ENCODE data around the gene TMEM185B.

Gene TMEM185B

DNA sequence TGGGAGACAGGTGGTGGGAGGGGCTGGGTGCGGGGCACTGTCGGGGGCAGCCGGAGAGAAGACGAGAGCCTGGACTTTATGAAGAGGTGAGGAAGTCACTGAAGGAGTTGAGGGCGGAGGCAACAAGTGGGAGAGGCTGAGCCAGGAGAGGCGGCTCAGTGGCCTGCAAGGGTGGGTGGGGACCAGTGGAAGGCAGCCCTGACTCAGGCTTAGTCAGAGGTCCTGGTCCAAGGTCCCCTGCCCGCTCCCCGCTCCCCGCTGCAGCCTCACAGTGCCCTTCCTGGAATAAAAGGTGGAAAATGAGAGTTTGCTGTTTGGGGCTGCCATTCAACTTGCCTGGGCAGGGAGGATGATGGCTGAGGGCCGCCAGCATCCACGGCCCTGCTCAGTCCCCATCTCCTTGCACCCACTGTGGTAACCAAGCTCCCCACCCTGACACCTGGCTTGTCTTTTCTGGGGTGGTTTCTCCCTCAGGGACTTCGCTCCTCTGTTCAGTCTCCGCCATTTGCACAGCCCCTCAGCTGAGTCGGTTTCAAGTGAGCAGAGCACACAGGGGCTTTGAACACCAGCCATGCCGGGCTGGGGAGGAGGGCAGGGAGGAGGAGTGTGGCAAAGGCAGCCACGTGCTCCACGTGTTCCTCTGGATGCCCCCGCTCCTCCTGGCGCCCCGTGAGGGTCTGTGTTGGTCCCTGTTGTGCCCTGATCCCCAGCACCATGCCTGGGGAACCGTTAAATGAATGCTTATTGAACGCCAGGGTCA lies 15.7 kb upstream of the TMEM185B start:
- H3K4me2 ChIP-seq (ENCODE audit: low read length), result no peak overlapping the region

DNA sequence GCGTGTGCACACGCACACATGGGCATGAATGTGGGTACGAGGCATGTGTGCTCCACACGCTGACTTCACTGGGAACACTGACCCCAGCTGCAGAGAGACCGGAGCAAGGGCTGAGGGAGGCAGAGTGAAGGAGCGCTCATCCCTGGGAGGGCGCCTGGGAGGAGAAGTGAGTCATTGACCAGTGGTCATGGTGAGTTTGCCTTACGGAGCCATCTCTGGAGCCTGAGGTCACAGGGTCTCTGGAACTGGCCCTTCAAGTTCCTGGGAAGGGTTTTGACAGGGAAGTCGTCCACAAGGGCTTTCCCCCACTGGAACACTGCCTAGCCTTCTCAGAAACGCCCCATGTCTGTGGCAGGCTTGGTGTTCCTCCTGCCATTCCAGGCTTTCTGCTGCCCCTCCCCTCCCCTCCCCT lies 14.3 kb upstream of the TMEM185B start:
- Histone ChIP-seq H3K9me3 (ENCODE audit: control insufficient read depth, insufficient read depth, low read length) (no peaks in the 10 kb centered on the region), H3K4me3 (ENCODE audit: low read length) (no peak overlapping the region), H4K20me1 (ENCODE audit: control insufficient read depth, insufficient read depth, low read depth, low read length) (no peaks in the 10 kb centered on the region), H3F3A (ENCODE audit: control insufficient read depth, insufficient read depth) (no peaks in the 10 kb centered on the region), H3K36me3 (ENCODE audit: control insufficient read depth, low read length) (no peaks in the 10 kb centered on the region), H3K9me2 (replicated peaks; ENCODE audit: control insufficient read depth, low read length) (no peaks in the 10 kb centered on the region), H3K27ac (ENCODE audit: low read depth, low read length) (no peak overlapping the region), H3K4me1 (ENCODE audit: control insufficient read depth, low read length) (peaks cover 12% of the 10 kb centered on the region), H3K79me2 (ENCODE audit: control insufficient read depth, low read length) (no peaks in the 10 kb centered on the region), H3K4me2 (ENCODE audit: low read length) (no peak overlapping the region), H3K27me3 (ENCODE audit: control insufficient read depth, low read length) (no peaks in the 10 kb centered on the region)
- no peak for TF ChIP-seq EZH2phosphoT487 (IDR thresholded peaks at IDR 0.05; ENCODE audit: borderline replicate concordance, low read length)
- TF ChIP-seq, protein P1, sequence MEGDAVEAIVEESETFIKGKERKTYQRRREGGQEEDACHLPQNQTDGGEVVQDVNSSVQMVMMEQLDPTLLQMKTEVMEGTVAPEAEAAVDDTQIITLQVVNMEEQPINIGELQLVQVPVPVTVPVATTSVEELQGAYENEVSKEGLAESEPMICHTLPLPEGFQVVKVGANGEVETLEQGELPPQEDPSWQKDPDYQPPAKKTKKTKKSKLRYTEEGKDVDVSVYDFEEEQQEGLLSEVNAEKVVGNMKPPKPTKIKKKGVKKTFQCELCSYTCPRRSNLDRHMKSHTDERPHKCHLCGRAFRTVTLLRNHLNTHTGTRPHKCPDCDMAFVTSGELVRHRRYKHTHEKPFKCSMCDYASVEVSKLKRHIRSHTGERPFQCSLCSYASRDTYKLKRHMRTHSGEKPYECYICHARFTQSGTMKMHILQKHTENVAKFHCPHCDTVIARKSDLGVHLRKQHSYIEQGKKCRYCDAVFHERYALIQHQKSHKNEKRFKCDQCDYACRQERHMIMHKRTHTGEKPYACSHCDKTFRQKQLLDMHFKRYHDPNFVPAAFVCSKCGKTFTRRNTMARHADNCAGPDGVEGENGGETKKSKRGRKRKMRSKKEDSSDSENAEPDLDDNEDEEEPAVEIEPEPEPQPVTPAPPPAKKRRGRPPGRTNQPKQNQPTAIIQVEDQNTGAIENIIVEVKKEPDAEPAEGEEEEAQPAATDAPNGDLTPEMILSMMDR (IDR thresholded peaks at IDR 0.05; ENCODE audit: low read depth, low read length, poor library complexity, severe bottlenecking), result no peak

More for the DNA sequence above, 15.7 kb upstream of the TMEM185B start:
- no peaks in the 10 kb centered on the region for H3K4me1 ChIP-seq (ENCODE audit: control insufficient read depth, low read length)
- H3K9me3 ChIP-seq (ENCODE audit: control insufficient read depth, insufficient read depth, low read length), result no peaks in the 10 kb centered on the region; the same call in 1 of the 2 replicates
- no peaks in the 10 kb centered on the region for H3K27me3 ChIP-seq (ENCODE audit: control insufficient read depth, low read length)
- no peaks in the 10 kb centered on the region for H3K79me2 ChIP-seq (ENCODE audit: control insufficient read depth, low read length)
- no peaks in the 10 kb centered on the region for H3K9me2 ChIP-seq (replicated peaks; ENCODE audit: control insufficient read depth, low read length)
- H3K36me3 ChIP-seq (ENCODE audit: control insufficient read depth, low read length), result no peaks in the 10 kb centered on the region
- no peaks in the 10 kb centered on the region for H4K20me1 ChIP-seq (ENCODE audit: control insufficient read depth, insufficient read depth, low read depth, low read length)
- TF ChIP-seq, protein P1 (IDR thresholded peaks at IDR 0.05; ENCODE audit: low read depth, low read length, poor library complexity, severe bottlenecking), result no peak
- TF ChIP-seq EZH2phosphoT487 (IDR thresholded peaks at IDR 0.05; ENCODE audit: borderline replicate concordance, low read length), result no peak
- H3F3A ChIP-seq (ENCODE audit: control insufficient read depth, insufficient read depth), result no peaks in the 10 kb centered on the region
- no peak overlapping the region for H3K27ac ChIP-seq (ENCODE audit: low read depth, low read length)
- no peak overlapping the region for H3K4me3 ChIP-seq (ENCODE audit: low read length)

DNA sequence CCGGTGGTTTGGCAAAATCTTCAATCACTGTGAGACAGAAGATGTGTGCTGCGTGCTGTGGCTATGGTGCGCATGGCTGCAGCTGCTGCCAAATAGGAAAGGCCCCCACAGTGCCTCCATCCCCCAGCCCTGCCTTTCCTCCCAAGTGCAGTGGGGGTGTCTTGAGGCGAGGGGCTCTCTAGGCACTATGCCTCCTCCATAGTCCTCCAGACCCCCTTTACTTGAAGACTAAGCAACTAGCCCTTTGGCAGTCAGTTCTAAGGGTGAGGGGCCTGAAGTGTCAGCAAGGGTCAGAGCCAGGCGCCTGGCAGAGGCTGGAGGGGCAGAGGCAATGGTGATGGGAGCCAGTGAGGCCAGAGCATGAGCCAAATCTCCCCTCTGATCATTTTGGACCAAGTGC lies 13.6 kb upstream of the TMEM185B start:
- no peak overlapping the region for H3K4me3 ChIP-seq (ENCODE audit: low read length)
- H3K4me1 ChIP-seq (ENCODE audit: control insufficient read depth, low read length), result peaks cover 19% of the 10 kb centered on the region
- H3K27ac ChIP-seq (ENCODE audit: low read depth, low read length), result no peak overlapping the region
- H3K27me3 ChIP-seq (ENCODE audit: control insufficient read depth, low read length), result no peaks in the 10 kb centered on the region
- H3K9me2 ChIP-seq (replicated peaks; ENCODE audit: control insufficient read depth, low read length), result no peaks in the 10 kb centered on the region
- no peaks in the 10 kb centered on the region for H3K79me2 ChIP-seq (ENCODE audit: control insufficient read depth, low read length)
- H3K36me3 ChIP-seq (ENCODE audit: control insufficient read depth, low read length), result no peaks in the 10 kb centered on the region
- no peaks in the 10 kb centered on the region for H3K9me3 ChIP-seq (ENCODE audit: control insufficient read depth, insufficient read depth, low read length)
- TF ChIP-seq EZH2phosphoT487 (IDR thresholded peaks at IDR 0.05; ENCODE audit: borderline replicate concordance, low read length), result no peak
- H3K4me2 ChIP-seq (ENCODE audit: low read length), result no peak overlapping the region
- H4K20me1 ChIP-seq (ENCODE audit: control insufficient read depth, insufficient read depth, low read depth, low read length), result no peaks in the 10 kb centered on the region
- no peaks in the 10 kb centered on the region for H3F3A ChIP-seq (ENCODE audit: control insufficient read depth, insufficient read depth)

DNA sequence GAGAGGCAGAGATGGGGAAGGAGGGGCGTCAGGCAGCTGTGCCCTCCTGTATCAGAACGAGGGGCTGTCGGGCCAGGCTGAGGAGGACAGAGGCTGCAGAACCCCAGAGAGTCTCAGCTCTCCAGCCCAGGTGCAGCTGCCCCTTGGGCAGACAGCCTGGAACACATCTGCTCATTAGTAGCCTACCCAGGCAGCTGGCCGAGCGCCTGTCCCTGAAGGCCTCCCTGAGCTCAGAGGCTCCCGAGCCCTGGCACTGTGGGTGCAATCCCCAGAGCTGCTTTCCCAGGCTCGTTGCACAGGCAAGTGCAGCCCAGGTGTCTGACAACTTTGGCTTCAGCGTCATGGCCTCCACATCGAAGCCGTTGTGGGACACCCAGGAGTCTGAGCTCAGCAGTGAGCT lies 13.1 kb upstream of the TMEM185B start:
- H3K27me3 ChIP-seq (ENCODE audit: control insufficient read depth, low read length), result no peaks in the 10 kb centered on the region
- no peaks in the 10 kb centered on the region for H3K79me2 ChIP-seq (ENCODE audit: control insufficient read depth, low read length)
- H3K27ac ChIP-seq (ENCODE audit: low read depth, low read length), result no peak overlapping the region
- H3K4me1 ChIP-seq (ENCODE audit: control insufficient read depth, low read length), result peaks cover 22% of the 10 kb centered on the region
- no peaks in the 10 kb centered on the region for H4K20me1 ChIP-seq (ENCODE audit: control insufficient read depth, insufficient read depth, low read depth, low read length)
- no peaks in the 10 kb centered on the region for H3K9me2 ChIP-seq (replicated peaks; ENCODE audit: control insufficient read depth, low read length)
- no peaks in the 10 kb centered on the region for H3K9me3 ChIP-seq (ENCODE audit: control insufficient read depth, insufficient read depth, low read length)
- H3K4me3 ChIP-seq (ENCODE audit: low read length), result no peak overlapping the region
- H3K36me3 ChIP-seq (ENCODE audit: control insufficient read depth, low read length), result no peaks in the 10 kb centered on the region
- no peak for TF ChIP-seq EZH2phosphoT487 (IDR thresholded peaks at IDR 0.05; ENCODE audit: borderline replicate concordance, low read length)
- TF ChIP-seq, protein P1 (IDR thresholded peaks at IDR 0.05; ENCODE audit: low read depth, low read length, poor library complexity, severe bottlenecking), result no peak
- no peak overlapping the region for H3K4me2 ChIP-seq (ENCODE audit: low read length)
- no peaks in the 10 kb centered on the region for H3F3A ChIP-seq (ENCODE audit: control insufficient read depth, insufficient read depth)

Data from DOHH2 (cell line).